HG03571 (cell line): Measurements from ENCODE around the gene NR2F1-AS1.

Experiments used
- ATAC-seq: cut with Tn5 transposase; IDR thresholded peaks from one replicate; pipeline ENCODE4 v1.9.1; 2021; ENCODE audit not compliant: unreplicated experiment

NR2F1-AS1 gene

GRCh38 chr5:93580927-93581445, at the start of gene NR2F1-AS1:
Gene NR2F1-AS1, minus strand, starts transcription at chr5:93581219.
- ATAC-seq, result peak; percentile 34

- ATAC-seq, result no peak
These were observed 45.8 kb upstream of the NR2F1-AS1 start for GRCh38 chr5:93626801-93627200.

- ATAC-seq, result no peak
These were observed 42.1 kb upstream of the NR2F1-AS1 start for GRCh38 chr5:93623153-93623552.

GRCh38 chr5:93622240-93622885, 41.3 kb upstream of the NR2F1-AS1 start:
- ATAC-seq, result no peak

GRCh38 chr5:93621327-93621798, 40.3 kb upstream of the NR2F1-AS1 start:
- peak; percentile 18 for ATAC-seq

GRCh38 chr5:93620487-93621326, 39.7 kb upstream of the NR2F1-AS1 start:
- ATAC-seq, result peak; percentile 99

- no peak for ATAC-seq
These were observed 35.6 kb upstream of the NR2F1-AS1 start for GRCh38 chr5:93616538-93617174.

- no peak for ATAC-seq
These were observed 31.8 kb upstream of the NR2F1-AS1 start for GRCh38 chr5:93612855-93613243.

GRCh38 chr5:93611976-93612854, 31.2 kb upstream of the NR2F1-AS1 start:
- no peak for ATAC-seq

- no peak for ATAC-seq
These were observed 30.4 kb upstream of the NR2F1-AS1 start for GRCh38 chr5:93611273-93611975.

GRCh38 chr5:93610581-93611272, 29.7 kb upstream of the NR2F1-AS1 start:
- ATAC-seq, result no peak

GRCh38 chr5:93609762-93610161, 28.7 kb upstream of the NR2F1-AS1 start:
- ATAC-seq, result no peak

- ATAC-seq, result no peak
These were observed 27.8 kb upstream of the NR2F1-AS1 start for GRCh38 chr5:93608855-93609254.

GRCh38 chr5:93607367-93608258, 26.6 kb upstream of the NR2F1-AS1 start:
- ATAC-seq, result no peak

GRCh38 chr5:93606382-93606752, 25.3 kb upstream of the NR2F1-AS1 start:
- no peak for ATAC-seq

- ATAC-seq, result no peak
These were observed 23.9 kb upstream of the NR2F1-AS1 start for GRCh38 chr5:93604644-93605515.
